GM18519 (cell line): ENCODE data around the gene WWC2.
A peak's percentile ranks its signal among the peaks of the same experiment; 100 is the strongest.

Source experiments
- ATAC-seq: cut with Tn5 transposase; IDR thresholded peaks from one replicate; pipeline ENCODE4 v1.9.1; 2021; ENCODE audit warnings: mild to moderate bottlenecking, moderate library complexity; ENCODE audit not compliant: unreplicated experiment, low FRiP score

WWC2 gene

DNA sequence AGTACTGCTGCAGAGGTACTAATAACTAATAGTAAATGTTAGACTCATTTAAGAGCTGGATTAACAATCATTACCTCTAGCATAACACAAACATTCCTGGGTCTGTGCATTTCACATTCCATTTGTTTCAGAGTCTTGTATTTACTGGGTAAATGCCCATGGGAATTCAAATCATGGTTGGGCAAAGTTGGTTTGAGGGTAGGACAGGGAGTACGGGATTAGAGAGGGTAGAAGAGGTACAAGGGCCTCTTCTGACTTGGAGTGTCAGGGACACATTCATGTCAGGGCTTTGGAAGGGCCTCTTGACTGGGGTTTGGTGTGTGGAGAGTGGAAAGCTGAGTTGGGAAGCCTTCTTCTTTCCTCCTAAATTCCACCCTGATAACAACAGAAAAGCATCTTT lies 65.9 kb downstream of the WWC2 start:
- no peak for ATAC-seq

- ATAC-seq: no peak
Observed at GRCh38 chr4:183165376-183165775, 66.3 kb downstream of the WWC2 start.

- no peak for ATAC-seq
Observed at GRCh38 chr4:183170894-183171293, 71.8 kb downstream of the WWC2 start.

GRCh38 chr4:183171484-183172267 lies 72.6 kb downstream of the WWC2 start:
- ATAC-seq: no peak

DNA sequence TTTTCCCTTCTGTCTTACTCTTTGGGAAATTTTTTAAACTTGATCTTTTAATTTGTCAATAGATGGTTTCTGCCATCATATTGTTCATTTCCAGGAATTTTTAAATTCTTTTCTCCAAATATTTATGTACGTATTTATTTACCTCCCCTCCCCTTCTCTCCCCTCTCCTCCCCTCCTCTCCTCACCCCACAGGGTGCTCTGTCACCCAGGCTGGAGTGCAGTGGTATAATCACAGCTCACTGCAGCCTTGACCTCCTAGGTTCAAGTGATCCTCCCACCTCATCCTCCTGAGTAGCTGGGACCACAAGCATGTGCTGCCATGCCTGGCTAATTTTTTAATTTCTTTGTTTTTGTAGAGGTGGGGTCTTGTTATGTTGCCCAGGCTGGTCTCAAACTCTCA lies 73.8 kb downstream of the WWC2 start:
- no peak for ATAC-seq

DNA sequence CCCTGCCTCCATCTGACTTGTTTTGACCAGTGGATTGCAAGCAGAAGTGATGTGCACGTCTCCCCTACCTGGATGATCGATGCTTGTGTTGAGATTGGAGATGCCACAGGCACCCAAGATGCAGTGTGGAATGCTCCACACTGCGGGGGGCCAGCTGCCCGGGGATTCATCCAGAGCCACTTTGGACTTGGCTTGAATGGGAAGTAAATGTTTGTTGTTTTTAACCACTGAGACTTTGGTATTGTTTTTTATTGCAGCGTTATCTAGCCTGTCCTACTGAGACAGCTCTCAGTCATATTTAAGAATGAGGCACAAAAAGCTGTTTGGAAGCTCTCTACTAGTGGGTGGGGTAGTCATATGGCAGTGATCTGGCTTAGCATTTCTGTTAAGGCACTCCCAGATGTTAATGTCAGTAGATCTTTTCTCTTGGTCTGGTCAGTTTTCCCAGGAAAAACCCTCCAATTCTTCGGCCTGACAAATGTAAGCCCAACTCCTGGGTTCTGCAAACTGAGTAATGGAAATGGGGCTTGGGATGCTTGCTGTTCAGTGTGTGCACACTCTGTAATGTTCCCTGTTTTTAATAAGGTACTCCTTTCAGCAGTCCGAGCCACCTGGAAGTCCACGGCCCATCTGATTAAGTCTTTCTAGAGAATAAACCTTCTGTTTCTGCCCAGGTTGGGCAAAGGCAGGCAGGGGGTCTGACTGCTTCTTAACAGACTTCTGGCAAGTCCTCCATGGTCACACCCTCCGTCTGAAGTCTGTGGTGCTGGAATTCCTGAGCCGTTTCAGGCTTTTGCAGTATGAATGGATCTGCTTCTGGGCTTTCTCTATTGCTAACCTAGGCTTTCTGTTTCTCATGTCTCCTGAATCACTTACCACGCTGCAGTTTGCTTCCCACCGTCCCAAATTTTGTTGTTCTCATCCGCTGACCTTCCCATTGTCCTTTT lies 74.8 kb downstream of the WWC2 start:
- ATAC-seq: no peak

DNA sequence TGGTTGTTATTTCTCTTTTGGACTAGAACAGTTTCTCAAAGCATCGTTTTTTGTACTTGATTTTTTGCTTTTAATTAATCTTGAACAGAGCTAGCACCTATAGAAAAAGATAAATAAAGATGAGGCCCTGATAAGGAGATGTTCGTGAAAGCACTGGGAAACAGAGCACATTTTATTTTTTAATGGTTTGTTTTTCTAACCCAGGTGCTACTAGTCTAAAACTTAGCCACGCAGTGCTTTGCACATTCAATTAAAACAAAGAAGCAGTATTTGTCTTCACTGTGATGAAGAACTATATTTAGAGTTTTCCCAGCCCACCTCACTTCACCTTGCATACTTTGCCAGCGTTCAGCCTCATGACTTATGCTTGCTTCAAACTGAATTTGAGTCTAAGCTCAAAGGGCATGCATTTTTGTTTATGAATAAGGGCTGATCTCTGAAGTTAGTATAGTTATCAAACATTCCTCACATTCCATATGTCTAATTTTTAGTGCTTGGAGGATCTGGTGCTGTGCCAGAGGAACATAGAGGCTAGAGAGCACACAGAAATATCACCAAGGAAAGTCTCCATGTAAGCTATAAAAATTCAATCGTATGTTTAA lies 76.7 kb downstream of the WWC2 start:
- no peak for ATAC-seq

- no peak for ATAC-seq
Observed at GRCh38 chr4:183177001-183177400, 77.9 kb downstream of the WWC2 start.

GRCh38 chr4:183178201-183178600 lies 79.1 kb downstream of the WWC2 start:
- ATAC-seq: no peak

GRCh38 chr4:183180096-183180495 lies 81.0 kb downstream of the WWC2 start:
- no peak for ATAC-seq

DNA sequence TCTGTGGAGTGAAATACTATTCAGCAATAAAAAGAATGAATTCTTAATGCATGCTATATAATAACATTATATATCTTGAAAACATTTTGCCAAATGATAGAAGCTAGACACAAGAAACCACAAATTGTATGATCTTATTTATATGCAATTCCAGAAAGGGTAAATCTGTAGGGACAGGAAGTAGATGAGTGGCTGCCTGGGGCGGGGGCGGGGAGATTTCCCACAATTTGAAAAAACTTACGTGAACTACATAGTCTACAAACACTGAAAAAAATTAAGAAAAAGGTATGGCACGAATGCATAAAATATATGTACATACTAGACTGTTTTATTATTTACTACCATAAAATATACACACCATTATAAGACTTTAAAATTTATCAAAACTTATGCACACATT lies 81.6 kb downstream of the WWC2 start:
- no peak for ATAC-seq

DNA sequence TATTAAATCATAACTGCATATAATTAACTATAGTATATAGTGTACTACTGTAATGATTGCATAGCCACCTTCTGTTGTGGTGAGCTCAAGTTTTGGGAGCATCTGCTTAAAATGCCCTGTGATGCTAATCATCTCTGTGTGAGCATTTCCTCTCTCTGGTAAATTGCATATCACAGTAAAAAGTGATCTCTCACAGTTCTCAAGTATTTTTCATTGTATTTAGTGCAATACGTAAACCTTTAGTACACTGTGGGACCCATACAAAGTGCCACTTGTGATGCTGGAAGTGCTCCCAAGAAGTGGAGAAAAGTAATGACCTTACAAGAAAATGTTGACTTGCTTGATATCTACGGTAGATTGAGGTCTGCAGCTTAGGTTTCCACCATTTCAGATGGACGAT lies 82.0 kb downstream of the WWC2 start:
- ATAC-seq: no peak

DNA sequence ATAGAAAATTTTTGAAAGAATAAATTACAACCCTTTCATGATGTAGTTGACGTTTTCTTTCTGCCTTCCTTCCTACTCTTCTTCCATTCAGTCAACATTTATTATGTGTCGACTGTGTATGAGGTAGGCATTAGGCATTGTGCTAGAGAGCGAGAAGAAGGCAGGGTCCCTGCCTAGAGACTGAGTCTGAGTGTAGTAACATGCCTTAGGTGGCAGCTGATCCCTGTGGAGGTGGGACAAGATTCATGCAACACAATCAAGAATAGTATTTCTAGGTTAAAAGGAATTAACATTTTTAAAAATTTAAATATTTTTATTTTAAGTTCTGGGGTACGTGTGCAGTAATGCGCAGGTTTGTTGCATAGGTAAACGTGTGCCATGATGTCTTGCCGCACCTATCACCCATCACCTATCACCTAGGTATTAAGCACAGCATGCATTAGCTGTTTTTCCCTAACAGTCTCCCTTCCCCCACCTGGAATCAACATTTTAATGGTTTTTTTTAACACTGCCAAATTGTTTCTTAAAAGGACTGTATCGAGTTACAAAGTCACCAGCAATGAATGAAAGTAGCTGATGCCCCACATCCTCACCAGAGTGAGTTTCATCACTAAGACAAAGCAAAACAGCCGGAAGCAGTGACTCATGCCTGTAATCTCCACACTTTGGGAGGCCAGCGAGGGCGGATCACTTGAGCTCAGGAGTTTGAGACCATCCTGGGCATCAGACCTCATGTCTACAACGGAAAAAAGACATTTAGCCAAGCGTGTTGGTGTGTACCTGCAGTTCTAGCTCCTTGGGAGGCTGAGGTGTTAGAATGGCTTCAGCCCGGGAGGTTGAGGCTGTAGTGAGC lies 84.0 kb downstream of the WWC2 start:
- no peak for ATAC-seq

GRCh38 chr4:183183906-183184535 lies 85.0 kb downstream of the WWC2 start:
- ATAC-seq: no peak

DNA sequence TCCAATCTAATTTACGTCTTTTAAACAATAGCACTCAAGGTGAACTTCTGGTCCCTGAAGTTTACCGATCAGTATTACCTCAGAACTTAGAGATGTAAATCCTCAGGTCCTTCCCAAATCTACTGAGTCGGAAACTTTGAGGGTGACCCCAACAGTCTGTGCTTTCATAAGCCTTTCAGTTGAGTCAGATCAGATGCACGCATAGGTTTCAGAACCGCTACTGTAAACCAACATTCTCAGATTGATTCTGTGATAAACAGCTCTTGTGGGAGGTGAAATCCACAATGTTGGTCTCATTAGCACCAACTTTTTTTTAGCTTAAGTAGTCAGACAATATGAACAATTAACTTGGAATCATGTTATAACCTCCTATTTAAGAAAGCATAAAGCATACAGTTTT lies 86.0 kb downstream of the WWC2 start:
- peak; percentile 71 for ATAC-seq

DNA sequence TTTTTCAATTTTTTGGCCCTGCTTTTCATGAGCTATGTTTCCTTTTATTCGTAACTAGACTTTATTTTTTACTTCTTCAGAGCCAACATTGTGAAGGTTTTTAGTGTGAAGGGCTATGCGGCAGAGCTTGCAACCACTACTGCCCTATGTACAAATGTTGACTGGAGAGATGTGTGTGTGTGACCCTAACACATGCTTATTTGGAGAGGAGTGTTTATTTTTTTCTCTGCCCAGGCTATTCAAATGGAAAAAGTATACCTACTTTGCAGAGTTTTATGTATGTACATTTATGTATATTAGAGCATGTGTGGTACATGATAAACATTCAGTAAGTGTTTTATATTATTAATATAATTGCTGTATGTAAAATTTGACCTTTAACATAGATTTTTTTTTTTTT lies 86.5 kb downstream of the WWC2 start:
- no peak for ATAC-seq

DNA sequence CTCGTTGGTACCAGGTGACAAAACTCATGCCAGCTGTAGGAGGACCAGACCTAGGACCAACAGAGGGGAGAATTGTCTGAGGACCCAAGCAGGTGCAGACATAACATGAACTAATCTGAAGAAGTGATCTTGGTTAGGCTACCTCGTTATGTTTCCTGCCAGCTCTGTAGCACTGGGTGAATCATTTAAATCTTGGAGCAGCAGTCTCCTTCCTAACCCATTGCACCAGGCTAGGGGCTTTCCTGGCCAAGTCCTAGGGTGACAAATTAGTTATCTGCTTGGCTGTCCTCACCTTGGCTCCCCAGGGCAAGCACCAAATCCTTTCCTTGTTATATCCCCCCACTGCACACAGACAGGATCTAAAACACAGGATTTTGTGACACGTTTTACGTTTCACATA lies 87.8 kb downstream of the WWC2 start:
- ATAC-seq: no peak

- no peak for ATAC-seq
Observed at GRCh38 chr4:183190900-183191527, 92.0 kb downstream of the WWC2 start.

- no peak for ATAC-seq
Observed at GRCh38 chr4:183191630-183192029, 92.6 kb downstream of the WWC2 start.
